Epithelial cell of esophagus (primary cell): ENCODE results near the gene WDCP.

ENCODE experiments used
- DNase-seq: peaks from one replicate; pipeline ENCODE4 v3.0.0; 2010; ENCODE audit warnings: low read depth
- H3K4me3 ChIP-seq: 2 replicates; pipeline ENCODE4 v1.5.1; 2011; ENCODE audit warnings: mild to moderate bottlenecking, low read length, control low read depth
- CTCF ChIP-seq: IDR thresholded peaks from 2 replicates; pipeline ENCODE4 v1.5.1; 2011; ENCODE audit warnings: low read depth, mild to moderate bottlenecking, low read length, control low read depth, inconsistent platforms; ENCODE audit not compliant: insufficient read depth; ENCODE audit errors: missing control alignments

Gene WDCP

DNA sequence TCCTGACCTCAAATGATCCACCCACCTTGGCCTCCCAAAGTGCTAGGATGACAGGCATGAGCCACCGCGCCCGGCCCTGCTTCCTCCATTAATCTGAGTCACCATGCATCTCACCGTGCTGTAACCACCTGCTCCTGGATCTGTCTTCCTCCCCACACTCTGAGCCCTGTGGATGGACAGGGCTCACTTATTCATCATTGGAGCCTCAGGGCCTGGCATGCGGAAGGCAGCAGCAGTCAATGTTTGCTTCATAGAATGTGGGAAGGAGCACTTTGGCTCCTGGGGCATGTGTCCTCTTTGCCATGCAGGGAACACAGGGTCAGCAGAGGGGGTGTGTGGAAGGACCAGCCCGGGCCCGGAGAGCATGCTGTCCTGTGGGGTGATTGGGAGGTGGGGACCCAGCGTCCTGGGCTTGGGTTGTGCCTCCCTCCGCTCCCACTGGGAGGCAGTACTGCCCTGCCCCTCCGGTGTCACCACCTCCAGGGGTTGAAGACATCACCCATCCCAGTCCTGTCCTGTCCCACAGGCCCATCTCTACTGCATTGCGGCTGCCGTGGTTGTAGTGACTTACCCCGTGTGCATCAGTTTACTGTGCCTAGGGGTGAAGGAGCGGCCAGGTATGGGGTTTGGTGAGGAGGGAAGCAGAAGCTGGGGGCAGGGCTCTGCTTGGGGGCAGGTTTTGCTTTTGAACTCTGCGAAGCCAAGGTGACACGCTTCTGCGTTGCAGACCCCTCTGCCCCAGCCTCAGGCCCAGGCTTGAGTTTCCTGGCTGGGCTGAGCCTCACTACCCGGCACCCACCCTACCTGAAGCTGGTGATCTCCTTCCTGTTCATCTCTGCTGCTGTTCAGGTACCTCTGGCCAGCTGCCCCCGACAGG lies 25.8 kb downstream of the WDCP start:
- peak; percentile 96 for DNase-seq
- no peak for TF ChIP-seq CTCF
- no peak overlapping the region for H3K4me3 ChIP-seq

DNA sequence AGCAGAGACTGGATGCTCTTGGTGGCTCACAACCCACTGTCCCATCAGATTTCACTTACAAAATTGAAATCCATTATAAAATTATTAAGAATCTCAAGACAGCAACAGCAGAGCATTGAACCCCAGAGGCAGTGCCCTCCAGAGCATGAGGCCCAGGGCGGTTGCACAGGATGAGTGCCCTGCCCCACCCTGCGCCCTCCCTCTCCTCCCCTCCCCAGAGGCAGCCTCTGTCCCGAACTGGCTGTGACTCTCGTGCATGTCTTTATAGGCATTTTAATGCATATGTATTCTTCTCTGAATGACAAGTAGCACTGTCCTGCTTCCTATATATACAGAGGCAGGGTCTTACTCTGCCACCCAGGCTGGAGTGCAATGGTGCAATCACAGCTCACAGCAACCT lies 26.9 kb downstream of the WDCP start:
- DNase-seq = no peak
- H3K4me3 ChIP-seq = no peak overlapping the region
- TF ChIP-seq CTCF = no peak

GRCh38 chr2:24019729-24020128 lies 27.5 kb downstream of the WDCP start:
- no peak overlapping the region for H3K4me3 ChIP-seq
- TF ChIP-seq CTCF = no peak
- DNase-seq = no peak

DNA sequence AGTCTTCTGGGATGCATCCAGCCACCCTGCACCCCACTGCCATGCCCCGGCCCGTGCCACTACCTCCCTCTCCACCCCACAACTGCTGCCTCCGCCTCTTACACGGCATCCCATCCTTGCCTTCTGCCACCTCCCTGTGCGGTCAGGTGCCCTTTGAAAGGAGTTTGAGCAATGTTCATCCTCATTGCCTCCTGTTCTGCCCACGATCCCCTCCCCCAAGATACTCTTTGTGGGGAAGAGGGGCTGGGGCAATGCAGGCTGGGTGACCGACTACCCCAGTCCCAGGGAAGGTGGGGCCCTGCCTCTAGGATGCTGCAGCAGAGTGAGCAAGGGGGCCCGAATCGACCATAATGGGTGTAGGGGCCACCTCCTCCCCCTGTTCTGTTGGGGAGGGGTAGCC lies 28.9 kb downstream of the WDCP start:
- TF ChIP-seq CTCF = no peak
- DNase-seq = no peak
- no peak overlapping the region for H3K4me3 ChIP-seq

GRCh38 chr2:24017711-24018110 lies 29.5 kb downstream of the WDCP start:
- no peak for TF ChIP-seq CTCF
- DNase-seq = no peak
- H3K4me3 ChIP-seq = no peak overlapping the region

- DNase-seq = no peak
- TF ChIP-seq CTCF = no peak
- no peak overlapping the region for H3K4me3 ChIP-seq
These were observed 30.1 kb downstream of the WDCP start for GRCh38 chr2:24016853-24017703.
